Measurements from ENCODE around the gene BRD3OS.

The BRD3OS gene

DNA sequence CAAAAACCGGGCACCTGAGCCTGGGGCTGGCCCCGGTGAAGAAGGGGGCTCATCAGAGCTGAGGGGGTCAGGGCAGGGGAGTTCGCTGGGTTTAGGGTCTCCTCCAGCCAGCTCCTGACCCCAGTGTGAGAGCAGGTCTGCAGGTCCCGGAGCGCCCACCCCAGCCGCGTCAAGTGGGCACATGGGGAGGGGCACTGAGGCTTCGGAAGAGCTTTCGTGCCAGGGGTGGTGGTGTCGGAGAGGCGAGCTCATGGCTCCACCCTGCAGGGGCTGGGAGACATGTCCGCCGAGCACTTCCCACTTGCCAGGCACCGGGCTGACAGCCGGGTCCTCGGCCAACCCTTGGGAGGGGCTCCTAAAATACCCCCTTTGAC lies 46.4 kb upstream of the BRD3OS start:
- H3K4me3 ChIP-seq (ENCODE audit: low read depth, low read length) = no peak overlapping the region

DNA sequence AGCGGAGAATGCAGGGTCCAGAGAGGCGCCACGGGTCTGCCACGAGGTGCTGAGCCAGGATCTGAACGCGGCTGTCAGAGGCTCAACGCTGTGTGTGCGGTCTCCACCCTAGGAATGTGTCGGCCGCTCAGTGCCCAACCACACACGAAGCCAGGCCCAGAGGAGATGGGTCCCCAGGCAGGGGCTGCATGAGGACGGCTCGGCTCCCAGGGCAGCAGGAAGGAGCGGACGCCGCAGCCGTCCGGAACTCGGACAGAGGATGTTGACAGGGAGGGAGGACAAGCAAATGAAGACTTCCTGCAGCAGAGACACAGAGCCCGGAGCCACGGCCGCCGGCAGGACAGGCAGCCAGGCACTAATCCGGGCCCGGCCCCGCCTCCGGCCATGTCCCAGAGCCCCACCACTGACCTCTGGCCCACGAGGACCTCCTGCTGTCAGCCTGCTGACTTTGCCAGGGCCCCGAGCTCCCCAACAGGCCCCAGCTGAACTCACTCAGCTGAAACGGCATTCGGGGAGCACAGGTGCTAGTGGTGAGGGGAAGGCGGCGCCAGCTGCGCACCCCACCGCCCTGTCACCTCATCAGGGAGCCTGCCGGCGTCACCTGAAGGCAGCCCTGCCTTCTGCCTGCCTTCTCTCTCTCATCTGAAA lies 45.9 kb upstream of the BRD3OS start:
- no peak overlapping the region for H3K4me3 ChIP-seq (ENCODE audit: low read depth, low read length)
- DNase-seq (ENCODE audit: low read depth) = no peak
- TF ChIP-seq, protein P1, sequence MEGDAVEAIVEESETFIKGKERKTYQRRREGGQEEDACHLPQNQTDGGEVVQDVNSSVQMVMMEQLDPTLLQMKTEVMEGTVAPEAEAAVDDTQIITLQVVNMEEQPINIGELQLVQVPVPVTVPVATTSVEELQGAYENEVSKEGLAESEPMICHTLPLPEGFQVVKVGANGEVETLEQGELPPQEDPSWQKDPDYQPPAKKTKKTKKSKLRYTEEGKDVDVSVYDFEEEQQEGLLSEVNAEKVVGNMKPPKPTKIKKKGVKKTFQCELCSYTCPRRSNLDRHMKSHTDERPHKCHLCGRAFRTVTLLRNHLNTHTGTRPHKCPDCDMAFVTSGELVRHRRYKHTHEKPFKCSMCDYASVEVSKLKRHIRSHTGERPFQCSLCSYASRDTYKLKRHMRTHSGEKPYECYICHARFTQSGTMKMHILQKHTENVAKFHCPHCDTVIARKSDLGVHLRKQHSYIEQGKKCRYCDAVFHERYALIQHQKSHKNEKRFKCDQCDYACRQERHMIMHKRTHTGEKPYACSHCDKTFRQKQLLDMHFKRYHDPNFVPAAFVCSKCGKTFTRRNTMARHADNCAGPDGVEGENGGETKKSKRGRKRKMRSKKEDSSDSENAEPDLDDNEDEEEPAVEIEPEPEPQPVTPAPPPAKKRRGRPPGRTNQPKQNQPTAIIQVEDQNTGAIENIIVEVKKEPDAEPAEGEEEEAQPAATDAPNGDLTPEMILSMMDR (IDR thresholded peaks at IDR 0.05; ENCODE audit: control insufficient read depth, extremely low read depth, insufficient read depth) = no peak

More for the DNA sequence above, 46.4 kb upstream of the BRD3OS start:
- DNase-seq (ENCODE audit: low read depth) = no peak
- TF ChIP-seq, protein P1 (IDR thresholded peaks at IDR 0.05; ENCODE audit: control insufficient read depth, extremely low read depth, insufficient read depth) = no peak

DNA sequence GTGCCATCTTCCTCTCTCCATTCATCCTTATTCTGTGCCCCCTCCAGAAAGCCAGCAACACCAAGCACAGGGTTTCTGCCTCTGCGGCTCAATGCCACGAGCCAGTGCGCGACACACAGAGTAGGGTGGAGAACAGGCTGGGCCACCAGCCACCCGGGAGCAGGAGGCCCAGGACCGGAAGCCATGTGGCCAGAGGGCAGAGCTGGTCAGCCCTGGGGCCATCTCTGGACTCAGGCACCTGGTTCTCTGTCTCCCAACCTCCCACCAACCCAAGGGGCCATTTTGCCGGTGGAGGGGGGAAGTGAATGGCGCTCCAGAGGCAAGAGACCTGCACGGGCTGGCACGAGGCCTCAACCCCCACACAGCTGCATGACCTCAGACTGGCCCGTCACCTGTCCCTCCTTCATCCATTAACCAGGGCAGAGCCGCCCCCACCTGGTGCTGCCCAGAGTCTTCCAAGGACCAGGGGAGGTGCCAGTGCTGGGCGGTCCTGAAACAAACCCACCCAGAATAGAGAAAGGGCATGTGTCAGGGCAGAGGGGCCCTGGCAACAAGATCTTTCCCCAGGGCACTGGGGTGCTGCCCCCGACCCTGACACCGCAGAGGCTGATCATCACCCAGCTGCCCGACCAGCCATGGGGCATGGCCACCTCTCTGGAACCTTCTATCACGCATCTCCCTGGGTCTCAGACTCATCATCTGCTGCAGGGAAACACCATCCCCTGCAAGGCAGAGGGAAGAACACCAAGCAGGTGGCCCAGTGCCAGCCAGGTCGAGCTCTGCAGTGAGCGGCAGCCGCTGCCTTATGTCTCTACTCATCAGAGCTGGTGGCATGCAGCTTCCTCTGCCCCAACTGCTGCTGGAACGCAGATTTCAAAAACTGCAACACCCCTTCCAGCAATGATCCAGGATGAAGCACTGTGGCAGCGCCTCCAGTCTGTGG lies 45.1 kb upstream of the BRD3OS start:
- H3K4me3 ChIP-seq (ENCODE audit: low read depth, low read length) = no peak overlapping the region
- DNase-seq (ENCODE audit: low read depth) = no peak
- TF ChIP-seq, protein P1 (IDR thresholded peaks at IDR 0.05; ENCODE audit: control insufficient read depth, extremely low read depth, insufficient read depth) = no peak

DNA sequence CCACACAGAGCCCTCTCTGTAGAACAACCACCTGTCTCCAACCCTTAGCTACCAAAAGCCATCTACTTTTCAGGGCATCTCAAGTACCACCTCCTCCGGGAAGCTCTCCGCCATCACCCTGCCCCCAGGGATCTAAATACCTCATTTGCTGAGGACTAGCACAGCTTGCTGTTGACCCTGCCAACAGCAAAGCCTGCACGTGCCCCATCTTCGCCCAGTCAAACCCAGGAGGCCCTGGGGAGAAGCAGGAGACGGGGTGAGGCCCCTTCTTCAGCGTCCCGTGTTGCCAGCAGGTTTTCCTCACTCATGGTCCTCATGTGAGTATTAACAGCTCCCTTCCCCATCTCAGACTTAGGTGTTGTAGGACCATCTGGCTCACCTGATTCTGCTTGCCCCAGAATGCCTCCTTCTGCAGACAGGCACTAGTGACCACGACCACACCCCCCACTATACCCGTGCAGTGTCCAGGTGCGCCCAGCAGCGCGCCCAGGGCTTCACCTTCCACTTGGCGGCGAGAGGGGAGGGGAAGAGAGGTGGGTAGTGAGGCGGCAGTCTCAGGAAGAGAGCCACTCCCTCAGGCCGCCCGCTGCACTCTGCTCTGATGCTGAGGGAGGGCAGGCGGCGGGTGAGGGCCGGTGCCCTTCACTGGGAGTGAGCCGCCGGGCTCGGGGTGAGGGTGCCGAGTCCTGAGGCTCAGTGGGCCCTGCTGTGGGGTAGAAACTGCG lies 44.3 kb upstream of the BRD3OS start:
- TF ChIP-seq, protein P1 (IDR thresholded peaks at IDR 0.05; ENCODE audit: control insufficient read depth, extremely low read depth, insufficient read depth) = no peak
- no peak for DNase-seq (ENCODE audit: low read depth)
- no peak overlapping the region for H3K4me3 ChIP-seq (ENCODE audit: low read depth, low read length)

DNA sequence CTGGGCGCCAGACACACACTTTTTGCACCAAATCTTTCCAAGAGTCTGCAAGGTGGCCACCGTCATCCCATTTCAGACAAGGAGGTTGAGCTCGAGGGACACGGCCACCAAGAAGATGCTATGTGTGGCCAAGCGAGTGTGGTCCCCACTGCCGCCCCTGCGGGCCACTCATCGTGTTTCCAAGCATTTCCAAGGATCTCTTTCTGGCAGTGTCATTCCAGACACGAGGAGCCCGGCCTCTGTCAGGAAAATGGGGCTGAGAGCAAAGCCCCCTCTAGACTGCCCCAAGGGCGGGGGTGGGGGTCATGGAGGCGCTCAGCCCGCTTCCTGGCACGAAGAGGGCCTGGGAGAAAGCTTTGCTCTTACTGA lies 43.7 kb upstream of the BRD3OS start:
- no peak for DNase-seq (ENCODE audit: low read depth)
- H3K4me3 ChIP-seq (ENCODE audit: low read depth, low read length) = no peak overlapping the region
- TF ChIP-seq, protein P1 (IDR thresholded peaks at IDR 0.05; ENCODE audit: control insufficient read depth, extremely low read depth, insufficient read depth) = no peak

DNA sequence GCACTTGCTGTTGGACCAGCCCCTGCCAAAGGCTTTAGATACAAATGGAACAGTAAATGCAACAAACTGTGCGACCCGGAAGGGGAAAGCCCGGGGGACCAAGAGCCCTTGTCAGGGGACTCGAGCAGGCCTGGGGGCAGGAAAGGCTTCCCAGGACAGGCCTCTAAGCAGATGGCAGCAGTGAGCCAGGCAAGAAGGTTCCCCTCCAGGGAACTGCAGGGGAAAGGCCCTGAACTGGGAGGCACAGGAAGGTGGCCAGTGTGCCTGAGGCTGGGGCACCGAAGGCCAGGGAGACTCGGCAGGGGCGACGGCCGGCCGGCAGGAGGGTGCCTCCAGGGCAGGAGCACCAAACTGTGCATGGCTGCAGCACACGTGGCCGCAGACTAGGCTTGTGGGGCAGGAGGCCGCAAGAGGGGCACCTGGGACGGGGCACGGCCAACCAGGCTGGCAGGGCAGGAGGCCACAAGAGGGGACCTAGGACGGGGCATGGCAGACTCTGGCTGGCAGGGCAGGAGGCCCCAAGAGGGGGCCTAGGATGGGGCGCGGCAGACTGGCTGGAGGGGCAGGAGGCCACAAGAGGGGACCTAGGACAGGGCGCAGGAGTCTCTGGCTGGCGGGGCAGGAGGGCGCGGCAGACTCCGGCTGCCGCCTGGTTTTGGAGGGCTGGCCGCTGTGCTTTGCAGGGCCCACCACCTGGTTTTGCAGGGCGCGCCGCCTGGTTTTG lies 43.2 kb upstream of the BRD3OS start:
- TF ChIP-seq, protein P1 (IDR thresholded peaks at IDR 0.05; ENCODE audit: control insufficient read depth, extremely low read depth, insufficient read depth) = no peak
- no peak for DNase-seq (ENCODE audit: low read depth)
- no peak overlapping the region for H3K4me3 ChIP-seq (ENCODE audit: low read depth, low read length)

Data from LNCaP clone FGC (cell line).